HG02642 (cell line): ENCODE results near the gene BBX.

Experiments used
- ATAC-seq: cut with Tn5 transposase; IDR thresholded peaks from one replicate; pipeline ENCODE4 v1.9.1; 2021; ENCODE audit warnings: mild to moderate bottlenecking; ENCODE audit not compliant: unreplicated experiment, poor library complexity

The BBX gene

GRCh38 chr3:107643038-107643883 lies 120.5 kb downstream of the BBX start:
- peak; percentile 44 for ATAC-seq

GRCh38 chr3:107644631-107645030 lies 121.9 kb downstream of the BBX start:
- ATAC-seq, result no peak

- ATAC-seq, result no peak
These were observed 128.0 kb downstream of the BBX start for GRCh38 chr3:107650788-107651187.

GRCh38 chr3:107651782-107652181 lies 129.0 kb downstream of the BBX start:
- ATAC-seq, result peak; percentile 73

GRCh38 chr3:107654218-107654617 lies 131.5 kb downstream of the BBX start:
- no peak for ATAC-seq

GRCh38 chr3:107657971-107658370 lies 135.2 kb downstream of the BBX start:
- ATAC-seq, result no peak

- no peak for ATAC-seq
These were observed 137.7 kb downstream of the BBX start for GRCh38 chr3:107660306-107660976.

GRCh38 chr3:107661447-107662123 lies 138.8 kb downstream of the BBX start:
- no peak for ATAC-seq

GRCh38 chr3:107662124-107662507 lies 139.4 kb downstream of the BBX start:
- no peak for ATAC-seq

- ATAC-seq, result no peak
These were observed 139.8 kb downstream of the BBX start for GRCh38 chr3:107662586-107662985.

- ATAC-seq, result no peak
These were observed 140.5 kb downstream of the BBX start for GRCh38 chr3:107663266-107663665.

GRCh38 chr3:107664614-107665013 lies 141.9 kb downstream of the BBX start:
- ATAC-seq, result no peak

- no peak for ATAC-seq
These were observed 142.6 kb downstream of the BBX start for GRCh38 chr3:107665351-107665750.

- no peak for ATAC-seq
These were observed 144.1 kb downstream of the BBX start for GRCh38 chr3:107666853-107667252.

GRCh38 chr3:107668416-107668815 lies 145.7 kb downstream of the BBX start:
- no peak for ATAC-seq

- ATAC-seq, result no peak
These were observed 146.2 kb downstream of the BBX start for GRCh38 chr3:107668963-107669362.

GRCh38 chr3:107669669-107670068 lies 146.9 kb downstream of the BBX start:
- ATAC-seq, result no peak

GRCh38 chr3:107670986-107671385 lies 148.2 kb downstream of the BBX start:
- ATAC-seq, result no peak

- ATAC-seq, result peak; percentile 65
These were observed 151.6 kb downstream of the BBX start for GRCh38 chr3:107674371-107674770.

- ATAC-seq, result peak; percentile 57
These were observed 152.6 kb downstream of the BBX start for GRCh38 chr3:107675233-107675900.
